ENCODE measurements around the gene TP63. TPM values are rescaled to one million over a fixed set of nuclear protein-coding genes. Genes with fewer than 3 reads are reported as not detected.

TP63 gene
- total RNA-seq, 1 experiment from 2014 or later: 1.7 TPM

GRCh38 chr3:189683546-189684255, 52.5 kb downstream of the TP63 start:
- DNase-seq (ENCODE audit: low spot score): no peak

- no peak for DNase-seq (ENCODE audit: low spot score)
Measured at GRCh38 chr3:189684317-189684716, 53.1 kb downstream of the TP63 start.

GRCh38 chr3:189685291-189685690, 54.1 kb downstream of the TP63 start:
- no peak for DNase-seq (ENCODE audit: low spot score)

GRCh38 chr3:189685860-189686259, 54.7 kb downstream of the TP63 start:
- peak; percentile 46 for DNase-seq (ENCODE audit: low spot score)

- DNase-seq (ENCODE audit: low spot score): no peak
Measured at GRCh38 chr3:189687475-189687874, 56.3 kb downstream of the TP63 start.

- DNase-seq (ENCODE audit: low spot score): no peak
Measured at GRCh38 chr3:189688262-189688661, 57.1 kb downstream of the TP63 start.

- DNase-seq (ENCODE audit: low spot score): no peak
Measured at GRCh38 chr3:189689625-189690024, 58.4 kb downstream of the TP63 start.

GRCh38 chr3:189690237-189690636, 59.0 kb downstream of the TP63 start:
- DNase-seq (ENCODE audit: low spot score): no peak

- DNase-seq (ENCODE audit: low spot score): no peak
Measured at GRCh38 chr3:189690672-189691071, 59.5 kb downstream of the TP63 start.

- no peak for DNase-seq (ENCODE audit: low spot score)
Measured at GRCh38 chr3:189695400-189695799, 64.2 kb downstream of the TP63 start.

GRCh38 chr3:189698811-189699210, 67.6 kb downstream of the TP63 start:
- DNase-seq (ENCODE audit: low spot score): no peak

- DNase-seq (ENCODE audit: low spot score): no peak
Measured at GRCh38 chr3:189699885-189700284, 68.7 kb downstream of the TP63 start.

GRCh38 chr3:189702066-189702646, 71.0 kb downstream of the TP63 start:
- no peak for DNase-seq (ENCODE audit: low spot score)

GRCh38 chr3:189703865-189704264, 72.7 kb downstream of the TP63 start:
- no peak for DNase-seq (ENCODE audit: low spot score)

GRCh38 chr3:189708375-189708774, 77.2 kb downstream of the TP63 start:
- no peak for DNase-seq (ENCODE audit: low spot score)

- peak; percentile 85 for DNase-seq (ENCODE audit: low spot score)
Measured at GRCh38 chr3:189710620-189711402, 79.6 kb downstream of the TP63 start.

- peak; percentile 61 for DNase-seq (ENCODE audit: low spot score)
Measured at GRCh38 chr3:189712906-189713483, 81.8 kb downstream of the TP63 start.

- peak; percentile 84 for DNase-seq (ENCODE audit: low spot score)
Measured at GRCh38 chr3:189714991-189715961, 84.1 kb downstream of the TP63 start.

- DNase-seq (ENCODE audit: low spot score): no peak
Measured at GRCh38 chr3:189718215-189718614, 87.0 kb downstream of the TP63 start.

- DNase-seq (ENCODE audit: low spot score): no peak
Measured at GRCh38 chr3:189720736-189721417, 89.7 kb downstream of the TP63 start.

Measured in H4 (cell line).